GM10266 (cell line): ENCODE results near the gene LSM11.

Experiments used
- DNase-seq: peaks from one replicate; pipeline ENCODE4 v3.0.0; 2012; ENCODE audit errors: extremely low spot score
- TF ChIP-seq, protein P1 (sequence below): IDR thresholded peaks from 2 replicates; pipeline ENCODE4 v1.5.1; 2012; ENCODE audit warnings: mild to moderate bottlenecking, low read depth; ENCODE audit not compliant: control insufficient read depth, insufficient read depth; ENCODE audit errors: missing control alignments

Gene LSM11

DNA sequence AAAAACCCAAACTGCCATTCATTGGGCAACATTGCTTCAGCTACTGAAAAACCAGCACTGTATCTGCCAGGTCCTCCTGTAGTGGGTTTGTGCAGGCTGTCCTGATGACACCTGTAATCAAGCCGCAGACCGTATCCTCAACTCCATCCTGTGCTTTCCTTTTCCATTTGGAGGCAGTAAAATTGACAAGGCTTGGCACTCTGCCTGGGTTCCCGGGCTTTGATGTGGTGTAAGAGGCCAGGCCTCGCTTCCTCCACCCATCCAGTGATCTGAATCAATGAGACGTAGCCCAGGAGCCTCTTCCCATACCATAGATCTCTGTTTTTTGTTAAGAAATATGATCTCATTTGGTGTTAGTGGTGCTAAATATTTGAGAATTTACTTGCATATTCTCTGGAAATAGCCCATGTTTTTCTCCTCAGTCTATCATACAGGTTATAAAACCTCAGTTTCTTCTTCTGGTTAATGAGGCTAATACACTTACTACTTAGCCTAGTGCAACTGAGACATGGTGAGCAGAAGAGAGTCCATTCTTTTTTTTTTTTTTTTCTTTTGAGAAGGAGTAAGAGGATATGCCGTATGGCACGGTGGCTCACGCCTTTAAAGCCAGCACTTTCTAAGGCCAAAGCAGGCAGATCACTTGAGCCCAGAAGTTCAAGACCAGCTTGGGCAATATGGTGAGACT, 34.8 kb downstream of the LSM11 start:
- TF ChIP-seq, protein P1, sequence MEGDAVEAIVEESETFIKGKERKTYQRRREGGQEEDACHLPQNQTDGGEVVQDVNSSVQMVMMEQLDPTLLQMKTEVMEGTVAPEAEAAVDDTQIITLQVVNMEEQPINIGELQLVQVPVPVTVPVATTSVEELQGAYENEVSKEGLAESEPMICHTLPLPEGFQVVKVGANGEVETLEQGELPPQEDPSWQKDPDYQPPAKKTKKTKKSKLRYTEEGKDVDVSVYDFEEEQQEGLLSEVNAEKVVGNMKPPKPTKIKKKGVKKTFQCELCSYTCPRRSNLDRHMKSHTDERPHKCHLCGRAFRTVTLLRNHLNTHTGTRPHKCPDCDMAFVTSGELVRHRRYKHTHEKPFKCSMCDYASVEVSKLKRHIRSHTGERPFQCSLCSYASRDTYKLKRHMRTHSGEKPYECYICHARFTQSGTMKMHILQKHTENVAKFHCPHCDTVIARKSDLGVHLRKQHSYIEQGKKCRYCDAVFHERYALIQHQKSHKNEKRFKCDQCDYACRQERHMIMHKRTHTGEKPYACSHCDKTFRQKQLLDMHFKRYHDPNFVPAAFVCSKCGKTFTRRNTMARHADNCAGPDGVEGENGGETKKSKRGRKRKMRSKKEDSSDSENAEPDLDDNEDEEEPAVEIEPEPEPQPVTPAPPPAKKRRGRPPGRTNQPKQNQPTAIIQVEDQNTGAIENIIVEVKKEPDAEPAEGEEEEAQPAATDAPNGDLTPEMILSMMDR: no peak
- DNase-seq: no peak

DNA sequence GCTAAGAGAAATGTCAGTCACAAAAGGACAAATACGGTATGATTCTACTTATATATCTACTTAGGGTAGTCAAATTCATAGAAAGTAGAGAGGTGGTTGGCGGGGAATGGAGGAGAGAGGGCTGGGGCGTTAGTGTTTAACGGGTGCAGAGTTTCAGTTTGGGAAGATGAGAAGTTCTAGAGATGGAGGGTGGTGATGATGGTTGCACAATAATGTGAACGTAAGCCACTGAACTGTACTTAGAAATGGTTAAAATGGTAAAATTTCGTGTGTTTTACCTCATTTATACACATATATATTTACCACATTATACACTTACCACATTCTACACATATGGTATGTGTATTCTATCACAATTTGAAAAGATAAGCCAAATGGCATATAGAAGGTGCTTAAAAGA, 35.7 kb downstream of the LSM11 start:
- TF ChIP-seq, protein P1: no peak
- no peak for DNase-seq

DNA sequence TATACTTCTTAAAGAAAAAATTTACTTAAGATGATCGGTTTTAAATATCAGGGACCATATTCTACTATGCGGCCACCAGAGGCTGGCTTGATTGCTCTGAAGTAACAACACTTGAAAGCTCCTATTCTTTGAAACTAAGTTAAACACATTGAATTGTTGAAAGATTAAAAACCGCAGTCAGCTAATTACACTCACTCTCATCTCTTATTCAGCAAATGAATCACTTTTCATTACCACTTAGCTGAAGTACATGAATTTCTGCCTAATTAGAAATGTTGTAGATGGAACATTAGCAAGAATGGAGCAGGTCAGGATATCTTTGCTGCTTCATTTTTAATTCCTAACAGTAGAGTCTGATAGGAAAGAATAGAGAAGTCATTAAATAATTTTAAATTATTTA, 42.3 kb downstream of the LSM11 start:
- no peak for DNase-seq

DNA sequence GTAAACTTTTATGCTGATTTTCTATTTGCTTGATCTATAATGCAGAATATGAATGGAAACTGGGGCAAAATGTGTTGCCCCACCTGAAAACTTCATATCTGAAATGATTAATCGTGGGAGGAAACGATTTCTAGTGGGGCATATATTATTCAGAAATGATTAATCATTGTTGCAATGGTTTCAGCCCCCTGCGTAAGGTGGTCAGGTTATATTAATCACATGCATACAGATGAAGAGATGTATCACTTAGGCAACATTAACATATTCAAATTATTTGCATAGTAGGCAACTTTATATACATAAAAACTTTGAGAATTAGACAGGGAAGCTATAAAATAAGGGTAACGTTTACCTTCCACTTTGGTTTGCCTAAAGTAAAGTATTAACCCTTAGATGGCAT, 49.8 kb downstream of the LSM11 start:
- DNase-seq: no peak
- TF ChIP-seq, protein P1: no peak

More for the DNA sequence above, 42.3 kb downstream of the LSM11 start:
- TF ChIP-seq, protein P1: no peak

DNA sequence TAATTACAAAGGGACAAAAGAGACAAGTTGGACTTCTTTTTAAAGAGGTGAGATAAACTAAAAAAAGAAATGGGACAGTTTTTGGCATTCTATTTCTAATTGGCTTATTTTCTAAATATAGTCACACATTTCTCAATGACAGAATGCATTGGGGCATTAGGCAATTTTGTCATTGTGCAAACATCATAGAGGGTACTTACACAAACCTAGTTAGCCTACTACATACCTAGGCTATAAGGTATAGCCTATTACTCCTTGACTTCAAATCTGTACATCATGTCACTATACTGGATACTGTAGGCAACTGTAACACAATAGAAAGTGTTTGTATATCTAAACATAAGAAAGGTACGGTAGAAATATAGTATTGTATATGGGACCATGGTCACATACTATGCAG, 56.1 kb downstream of the LSM11 start:
- DNase-seq: no peak
- TF ChIP-seq, protein P1: no peak

DNA sequence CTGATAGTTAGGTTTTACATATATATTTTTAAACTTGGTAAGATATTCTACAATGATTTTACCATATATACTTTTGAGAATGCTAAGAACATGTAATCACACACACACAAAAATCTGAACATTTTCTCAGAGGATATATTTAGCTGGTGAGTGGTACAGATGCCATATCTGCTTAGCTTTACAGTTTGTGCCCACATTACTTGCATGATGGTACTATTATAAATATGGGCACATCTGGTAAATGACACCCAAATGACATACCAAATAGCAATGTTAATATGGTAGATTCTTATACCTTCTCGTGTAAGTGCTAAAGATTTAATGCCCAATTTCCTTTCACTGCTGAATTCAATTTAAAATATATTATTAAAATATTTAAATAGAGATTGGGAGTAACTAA, 56.6 kb downstream of the LSM11 start:
- TF ChIP-seq, protein P1: no peak
- DNase-seq: no peak

DNA sequence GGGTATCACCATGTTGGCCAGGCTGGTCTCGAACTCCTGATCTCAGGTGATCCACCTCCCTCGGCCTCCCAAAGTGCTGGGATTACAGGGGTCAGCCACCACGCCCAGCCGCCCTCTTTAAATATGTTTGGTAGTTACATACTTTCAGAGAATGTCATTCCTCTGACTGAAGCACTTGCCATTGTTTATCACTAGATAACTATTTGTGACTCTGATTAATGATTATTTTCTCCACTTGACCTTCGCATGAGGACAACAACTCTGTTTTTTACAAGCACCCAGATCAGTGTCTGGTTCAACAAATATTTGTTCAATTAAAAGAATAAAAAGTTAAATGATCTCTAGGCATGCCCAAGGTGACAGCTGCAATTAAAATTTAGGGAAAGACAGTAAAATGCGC, 59.2 kb downstream of the LSM11 start:
- no peak for DNase-seq
- TF ChIP-seq, protein P1: no peak
